Measurements from ENCODE around the gene ACOXL. TPM values are rescaled to one million over a fixed set of nuclear protein-coding genes. Genes with fewer than 3 reads are reported as not detected.

ACOXL gene
- total RNA-seq, 2 experiments from 2014 or later: 0.14 to 0.56 TPM

DNA sequence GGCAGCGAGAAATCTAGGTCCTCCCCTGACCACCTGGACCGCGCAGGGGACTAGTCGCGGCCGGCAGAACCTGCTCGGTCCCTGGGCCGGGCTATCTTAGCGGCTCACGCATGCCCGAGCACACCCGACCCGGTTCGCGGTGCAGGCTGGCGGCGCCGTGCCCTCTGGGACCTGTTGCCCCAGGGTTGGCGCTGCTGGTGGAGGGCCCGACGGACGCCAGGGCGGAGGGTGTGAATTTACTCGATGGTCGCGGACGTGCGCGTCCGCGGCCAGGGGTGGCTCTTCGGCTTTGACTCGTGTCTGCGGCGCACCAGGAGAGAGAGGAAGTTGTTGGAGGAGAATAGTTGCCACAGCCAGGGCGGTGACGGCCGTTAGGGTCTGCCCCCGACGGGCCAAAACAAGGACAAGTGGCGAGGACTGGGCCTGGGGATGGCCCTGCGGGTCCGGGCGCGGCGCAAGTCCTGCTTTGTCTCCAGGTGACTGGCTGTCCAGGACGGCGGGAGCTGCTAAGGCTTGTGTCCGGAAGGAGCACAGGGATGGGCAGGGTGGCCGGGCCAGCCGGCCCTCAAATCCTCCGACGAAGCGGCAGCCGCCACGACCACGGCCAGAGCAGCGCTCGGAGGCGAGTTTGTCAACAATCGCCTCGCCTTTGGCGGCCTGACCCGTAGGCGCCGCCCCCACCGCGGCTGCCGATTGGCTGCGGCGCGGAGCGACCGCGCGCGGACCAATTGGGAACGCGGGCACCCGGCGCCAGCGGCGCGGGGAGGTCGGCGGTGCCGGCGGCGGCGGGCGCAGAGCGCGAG lies 389.7 kb downstream of the ACOXL start:
- Mint-ChIP-seq H3K36me3 (ENCODE audit: low read depth) (peaks cover 38% of the 10 kb centered on the region), H3K9me3 (no peaks in the 10 kb centered on the region), H3K4me3 (peak overlapping the region; percentile 95), H3K4me1 (ENCODE audit: low read depth) (peaks cover 52% of the 10 kb centered on the region), H3K27ac (peak overlapping the region; percentile 82), H3K27me3 (peaks cover 20% of the 10 kb centered on the region)
- ATAC-seq (peak; percentile 52), DNase-seq (peak; percentile 78)
- ChIA-PET CTCF (no interaction called here), POLR2A (interaction anchor here (1.0 to 1.2 kb wide), 2 partner anchors 117 to 263 kb away, joined by 4 read pairs; no protein-coding TSS in a partner anchor)
- TF ChIP-seq, protein P1, sequence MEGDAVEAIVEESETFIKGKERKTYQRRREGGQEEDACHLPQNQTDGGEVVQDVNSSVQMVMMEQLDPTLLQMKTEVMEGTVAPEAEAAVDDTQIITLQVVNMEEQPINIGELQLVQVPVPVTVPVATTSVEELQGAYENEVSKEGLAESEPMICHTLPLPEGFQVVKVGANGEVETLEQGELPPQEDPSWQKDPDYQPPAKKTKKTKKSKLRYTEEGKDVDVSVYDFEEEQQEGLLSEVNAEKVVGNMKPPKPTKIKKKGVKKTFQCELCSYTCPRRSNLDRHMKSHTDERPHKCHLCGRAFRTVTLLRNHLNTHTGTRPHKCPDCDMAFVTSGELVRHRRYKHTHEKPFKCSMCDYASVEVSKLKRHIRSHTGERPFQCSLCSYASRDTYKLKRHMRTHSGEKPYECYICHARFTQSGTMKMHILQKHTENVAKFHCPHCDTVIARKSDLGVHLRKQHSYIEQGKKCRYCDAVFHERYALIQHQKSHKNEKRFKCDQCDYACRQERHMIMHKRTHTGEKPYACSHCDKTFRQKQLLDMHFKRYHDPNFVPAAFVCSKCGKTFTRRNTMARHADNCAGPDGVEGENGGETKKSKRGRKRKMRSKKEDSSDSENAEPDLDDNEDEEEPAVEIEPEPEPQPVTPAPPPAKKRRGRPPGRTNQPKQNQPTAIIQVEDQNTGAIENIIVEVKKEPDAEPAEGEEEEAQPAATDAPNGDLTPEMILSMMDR (IDR thresholded peaks at IDR 0.05): no peak
- intact Hi-C loops (cut with micrococcal nuclease): no loop called here

DNA sequence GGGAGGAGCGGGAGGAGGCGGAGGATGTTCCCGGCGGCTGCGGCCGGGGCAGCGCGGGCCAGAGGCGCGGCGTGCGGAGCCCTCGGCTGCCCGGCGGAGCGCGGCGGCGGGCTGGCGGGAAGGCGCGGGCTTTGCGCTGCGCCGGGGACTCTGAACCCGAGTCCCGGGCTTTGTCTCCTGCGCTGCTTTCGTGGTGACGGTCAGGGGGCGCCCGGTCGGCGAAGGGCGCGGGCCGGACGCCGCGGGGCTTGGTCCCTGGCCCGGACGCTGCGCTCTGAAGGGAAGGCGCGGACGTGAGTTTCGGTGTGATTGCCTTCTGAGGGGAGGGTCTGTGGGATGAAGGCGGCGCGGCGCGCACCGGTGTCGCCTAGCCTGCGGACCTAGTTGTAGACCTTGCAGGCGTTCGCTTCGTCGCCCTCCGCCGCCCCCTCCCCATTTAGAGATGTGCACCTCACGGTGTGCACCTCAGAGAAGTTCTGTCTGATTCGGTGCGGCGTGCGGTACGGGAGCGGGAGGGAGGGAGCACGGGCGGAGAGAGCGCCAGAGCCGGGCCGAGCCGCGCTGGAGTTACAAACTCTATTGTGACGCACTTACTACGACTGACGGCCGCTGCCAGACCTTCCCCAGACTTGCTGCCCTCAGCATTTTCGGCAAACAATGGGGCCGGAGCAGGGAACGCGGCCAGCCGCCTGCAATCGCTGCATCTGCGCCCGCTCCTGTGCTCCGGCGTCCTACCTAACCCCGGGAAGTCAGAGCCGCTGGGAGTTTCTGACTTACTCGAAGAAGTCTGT lies 390.5 kb downstream of the ACOXL start:
- H3K4me1 Mint-ChIP-seq (ENCODE audit: low read depth): peaks cover 53% of the 10 kb centered on the region
- CTCF ChIA-PET: interaction anchor here (3.4 kb wide), 1 partner anchor 11 kb away, joined by 11 read pairs; no protein-coding TSS in a partner anchor
- peak overlapping the region; percentile 30 for H3K27ac Mint-ChIP-seq
- no peaks in the 10 kb centered on the region for H3K9me3 Mint-ChIP-seq
- DNase-seq (peak; percentile 52), ATAC-seq (no peak)
- H3K27me3 Mint-ChIP-seq: peaks cover 18% of the 10 kb centered on the region
- peaks cover 44% of the 10 kb centered on the region for H3K36me3 Mint-ChIP-seq (ENCODE audit: low read depth)
- H3K4me3 Mint-ChIP-seq: peak overlapping the region; percentile 95
- POLR2A ChIA-PET: no interaction called here
- intact Hi-C loops (cut with micrococcal nuclease): no loop called here
- TF ChIP-seq, protein P1 (IDR thresholded peaks at IDR 0.05): no peak

DNA sequence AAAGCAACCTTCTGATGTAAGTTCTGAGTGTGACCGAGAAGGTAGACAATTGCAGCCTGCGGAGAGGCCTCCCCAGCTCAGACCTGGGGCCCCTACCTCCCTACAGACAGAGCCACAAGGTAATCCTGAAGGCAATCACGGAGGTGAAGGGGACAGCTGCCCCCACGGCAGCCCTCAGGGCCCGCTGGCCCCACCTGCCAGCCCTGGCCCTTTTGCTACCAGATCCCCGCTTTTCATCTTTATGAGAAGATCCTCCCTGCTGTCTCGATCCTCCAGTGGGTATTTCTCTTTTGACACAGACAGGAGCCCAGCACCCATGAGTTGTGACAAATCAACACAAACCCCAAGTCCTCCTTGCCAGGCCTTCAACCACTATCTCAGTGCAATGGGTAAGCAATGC lies 391.4 kb downstream of the ACOXL start:
- CTCF ChIA-PET: interaction anchor here (3.4 kb wide), 1 partner anchor 10 kb away, joined by 11 read pairs; no protein-coding TSS in a partner anchor
- no peak for ATAC-seq
- Mint-ChIP-seq H3K27me3 (peaks cover 11% of the 10 kb centered on the region), H3K36me3 (ENCODE audit: low read depth) (peaks cover 51% of the 10 kb centered on the region), H3K4me1 (ENCODE audit: low read depth) (peaks cover 52% of the 10 kb centered on the region), H3K4me3 (peak overlapping the region; percentile 72), H3K9me3 (no peaks in the 10 kb centered on the region), H3K27ac (no peak overlapping the region)
- DNase-seq: no peak
- TF ChIP-seq, protein P1 (IDR thresholded peaks at IDR 0.05): no peak
- POLR2A ChIA-PET: no interaction called here
- intact Hi-C loops (cut with micrococcal nuclease): no loop called here

DNA sequence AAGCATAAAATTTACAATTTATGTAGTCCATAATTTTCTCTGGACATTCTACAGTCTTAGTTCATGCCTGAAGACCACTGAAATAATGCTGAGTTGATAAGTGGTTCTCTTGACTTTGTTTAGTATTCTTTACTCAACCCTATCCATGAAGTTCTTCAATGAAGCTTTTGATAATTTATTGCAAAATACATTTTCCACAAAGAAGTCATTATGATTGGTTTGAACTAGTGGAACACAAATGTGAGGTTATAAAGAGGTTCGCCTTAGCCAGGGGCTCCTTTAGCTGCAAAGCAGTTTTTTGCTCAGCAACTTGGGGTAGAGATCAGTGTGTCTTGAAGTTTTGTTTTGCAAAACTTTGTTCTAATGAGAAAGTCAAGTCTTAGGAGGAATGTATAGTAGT lies 394.2 kb downstream of the ACOXL start:
- Mint-ChIP-seq H3K4me1 (ENCODE audit: low read depth) (peaks cover 52% of the 10 kb centered on the region), H3K27ac (no peak overlapping the region), H3K4me3 (no peak overlapping the region), H3K27me3 (no peaks in the 10 kb centered on the region), H3K36me3 (ENCODE audit: low read depth) (peaks cover 68% of the 10 kb centered on the region), H3K9me3 (no peaks in the 10 kb centered on the region)
- POLR2A ChIA-PET: no interaction called here
- no peak for DNase-seq
- CTCF ChIA-PET: no interaction called here
- ATAC-seq: no peak
- TF ChIP-seq, protein P1 (IDR thresholded peaks at IDR 0.05): no peak
- intact Hi-C loops (cut with micrococcal nuclease): no loop called here

Measured in activated CD8-positive, alpha-beta T cell treated with anti-CD3 and anti-CD28 coated beads for 36 hours (primary cell).